ENCODE measurements around the gene HSBP1. TPM values are rescaled to one million over a fixed set of nuclear protein-coding genes. Genes with fewer than 3 reads are reported as not detected.

HSBP1 gene
- total RNA-seq, 1 experiment from 2014 or later: 230 TPM

- no peak overlapping the region for H3K9ac ChIP-seq (ENCODE audit: extremely low read depth, insufficient read length, low read length)
- no peak overlapping the region for H4K5ac ChIP-seq (ENCODE audit: insufficient read length, low read depth, low read length)
- H2BK5ac ChIP-seq (ENCODE audit: insufficient read length, low read length): no peak overlapping the region
- Mint-ChIP-seq H3K27ac (no peak overlapping the region), H3K9me3 (peaks cover 0 to 3% of the 10 kb centered on the region in 2 experiments; a peak in 2 of 5 replicates), H3K4me3 (no peak overlapping the region), H3K36me3 (ENCODE audit: insufficient read depth in 1 of 3, low read depth in 3 of 3) (no peaks in the 10 kb centered on the region; a peak in 1 of 7 replicates), H3K27me3 (ENCODE audit: low read depth) (no peaks in the 10 kb centered on the region), H3K4me1 (peaks cover 32 to 33% of the 10 kb centered on the region in 2 experiments)
- no peaks in the 10 kb centered on the region for H3K23me2 ChIP-seq (ENCODE audit: insufficient read length, low read depth, low read length, poor library complexity, severe bottlenecking)
- H3K14ac ChIP-seq (ENCODE audit: insufficient read depth, low read length): no peak overlapping the region
- H3K23ac ChIP-seq (ENCODE audit: insufficient read length, low read depth, low read length): no peak overlapping the region
- no peak overlapping the region for H3K56ac ChIP-seq (ENCODE audit: insufficient read length, low read depth, low read length)
- DNase-seq: no peak
- no peak overlapping the region for H2AFZ ChIP-seq (ENCODE audit: low read length)
- H2BK120ac ChIP-seq (ENCODE audit: low read depth, low read length, poor library complexity, severe bottlenecking): no peak overlapping the region
- H3K27me3 ChIP-seq (ENCODE audit: insufficient read depth, low read length): no peaks in the 10 kb centered on the region
- H4K8ac ChIP-seq (replicated peaks; ENCODE audit: insufficient read length, low read depth, low read length): no peak overlapping the region
- H2BK20ac ChIP-seq (ENCODE audit: low read depth, low read length, poor library complexity, severe bottlenecking): no peak overlapping the region
- H3T11ph ChIP-seq (ENCODE audit: low read length): no peak overlapping the region
- no peak overlapping the region for H3K18ac ChIP-seq (ENCODE audit: insufficient read length, low read depth, low read length)
- no peaks in the 10 kb centered on the region for H3K9me3 ChIP-seq (ENCODE audit: control insufficient read depth, low read depth, low read length)
- no peak overlapping the region for H3K4ac ChIP-seq (ENCODE audit: low read depth, low read length)
- no peaks in the 10 kb centered on the region for H4K20me1 ChIP-seq (ENCODE audit: control insufficient read depth, insufficient read depth, insufficient read length)
- no peak overlapping the region for H2BK12ac ChIP-seq (ENCODE audit: insufficient read length, low read depth, low read length)
- no CpG with 5 or more reads among the region's 5 CpGs for WGBS (ENCODE audit: extremely low coverage, insufficient read length, low lambda C conversion rate)
- H3K79me2 ChIP-seq (ENCODE audit: insufficient read depth, low read length): no peaks in the 10 kb centered on the region
- H3K4me2 ChIP-seq (ENCODE audit: insufficient read depth, insufficient read length, low read length): no peak overlapping the region
- H3K4me1 ChIP-seq (ENCODE audit: insufficient read depth, low read length): peaks cover 12% of the 10 kb centered on the region; the same call in 1 of the 2 replicates
- H2BK15ac ChIP-seq (ENCODE audit: low read depth, low read length): no peak overlapping the region
- H3K79me1 ChIP-seq (ENCODE audit: insufficient read depth, low read depth, low read length, poor library complexity, severe bottlenecking): no peaks in the 10 kb centered on the region
- TF ChIP-seq CTCF (conservative IDR thresholded peaks at IDR 0.05): no peak
- H2AK5ac ChIP-seq (ENCODE audit: insufficient read length, low read length): no peak overlapping the region
- no peak overlapping the region for H4K91ac ChIP-seq (ENCODE audit: insufficient read length, low read depth, low read length)
- H3K27ac ChIP-seq (ENCODE audit: insufficient read length, low read depth, low read length): no peak overlapping the region
Observed at GRCh38 chr16:83771306-83771942, 36.4 kb upstream of the HSBP1 start.
